Thoracic aorta (tissue), 2 donors: Measurements from ENCODE around the gene DYRK1A. TPM values are rescaled to one million over a fixed set of nuclear protein-coding genes. Genes with fewer than 3 reads are reported as not detected.

Source experiments
- ATAC-seq: fragments of 150-250 bp; one replicate; pipeline ENCODE4 v1.8.0; 2017; ENCODE audit warnings: low read depth; ENCODE audit not compliant: insufficient number of reproducible peaks, low FRiP score
- DNase-seq: peaks from one replicate; pipeline ENCODE4 v3.0.0-alpha.2; 2020; ENCODE audit warnings: low spot score
- H3K27ac ChIP-seq, 2 donors: fragments of 200-600 bp; sonication (generic); 1 replicate in 1 of 2; 2 replicates in 1 of 2; pipeline ENCODE4 v1.5.1; 2016; ENCODE audit warnings: mild to moderate bottlenecking in 2 of 2, moderate library complexity in 2 of 2
- H3K27me3 ChIP-seq: fragments of 200-600 bp; sonication (generic); replicated peaks from 2 replicates; pipeline ENCODE4 v1.6.0; 2016; ENCODE audit warnings: mild to moderate bottlenecking; ENCODE audit not compliant: insufficient read depth
- H3K36me3 ChIP-seq: fragments of 200-600 bp; sonication (generic); one replicate; pipeline ENCODE4 v1.5.1; 2016
- H3K4me1 ChIP-seq, 2 donors: fragments of 200-600 bp; sonication (generic); 1 replicate in 1 of 2; 2 replicates in 1 of 2; pipeline versions ENCODE4 v1.5.1 to v1.6.0; 2016; ENCODE audit warnings: low read depth in 2 of 2, mild to moderate bottlenecking in 1 of 2; ENCODE audit not compliant: control insufficient read depth in 1 of 2
- H3K4me3 ChIP-seq: fragments of 200-600 bp; sonication (generic); 2 replicates; pipeline ENCODE4 v1.5.1; 2016; ENCODE audit warnings: mild to moderate bottlenecking
- H3K9me3 ChIP-seq: fragments of 200-600 bp; sonication (generic); 2 replicates; pipeline ENCODE4 v1.5.1; 2016
- total RNA-seq, 2 donors: library from RNA; depleted of rRNA; stranded (reverse); fragments of >200 nt; gene quantifications; one replicate each; pipeline versions ENCODE4 v1.1.0 to v1.2.3, GENCODE V29; 2016
- TF ChIP-seq, protein P1 (sequence below): fragments of 200-600 bp; sonication (generic); IDR thresholded peaks from one replicate; pipeline ENCODE4 v1.5.1; 2019; ENCODE audit warnings: antibody characterized with exemption

Gene DYRK1A
- total RNA-seq, 2 donors from 2014 or later: 77.2 to 93.8 TPM

DNA sequence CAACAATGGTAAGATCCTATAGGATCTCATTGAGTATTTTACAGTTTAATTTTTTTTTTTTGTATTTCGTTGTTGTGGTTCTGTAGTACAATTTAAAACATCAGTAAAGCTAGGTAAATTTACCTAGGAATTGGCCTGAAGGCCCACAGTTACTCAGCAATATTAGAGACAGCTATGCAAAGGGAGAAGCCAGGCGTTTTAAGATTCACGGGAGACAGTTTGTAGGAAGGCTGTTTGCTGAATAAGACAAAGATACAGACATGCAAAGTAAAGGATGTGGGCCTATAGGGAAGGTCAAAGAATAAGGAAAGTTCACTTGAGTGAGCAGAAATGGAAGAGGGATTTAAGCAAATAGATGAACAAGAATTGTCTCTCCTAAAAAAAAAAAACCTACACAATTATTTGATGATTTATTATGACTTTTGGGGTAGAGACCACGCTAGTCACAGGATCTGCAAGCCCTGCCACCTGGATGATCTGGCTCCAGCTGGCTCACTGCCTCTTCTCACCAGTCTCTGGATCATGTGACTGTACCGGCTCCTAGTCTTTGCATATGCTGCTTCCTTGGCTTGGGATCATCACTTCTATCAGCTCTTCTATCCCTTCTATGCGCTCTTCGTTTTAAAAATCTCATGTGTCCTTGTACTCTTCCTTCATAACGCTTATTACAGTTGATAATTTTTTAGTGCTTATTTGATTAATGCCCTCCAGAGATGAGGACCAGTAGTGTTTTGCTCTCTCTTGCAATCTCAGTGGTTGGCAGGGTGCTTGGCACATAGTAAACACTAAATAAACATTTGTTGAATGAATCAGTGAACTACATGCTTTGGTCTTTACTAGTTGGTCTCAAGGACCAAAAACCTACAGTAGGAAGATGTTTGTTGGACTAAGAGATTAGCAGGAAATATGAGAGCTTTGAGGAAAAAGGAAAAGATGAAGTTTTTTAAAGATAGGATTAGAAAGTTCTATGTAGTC lies 14.1 kb downstream of the DYRK1A start:
- no peak for ATAC-seq
- DNase-seq: no peak
- Histone ChIP-seq H3K27ac (no peak overlapping the region), H3K27me3 (no peaks in the 10 kb centered on the region), H3K36me3 (no peaks in the 10 kb centered on the region), H3K9me3 (no peaks in the 10 kb centered on the region), H3K4me3 (peak overlapping the region; percentile 3), H3K4me1 (peaks cover 36 to 63% of the 10 kb centered on the region in 2 donors)
- TF ChIP-seq, protein P1, sequence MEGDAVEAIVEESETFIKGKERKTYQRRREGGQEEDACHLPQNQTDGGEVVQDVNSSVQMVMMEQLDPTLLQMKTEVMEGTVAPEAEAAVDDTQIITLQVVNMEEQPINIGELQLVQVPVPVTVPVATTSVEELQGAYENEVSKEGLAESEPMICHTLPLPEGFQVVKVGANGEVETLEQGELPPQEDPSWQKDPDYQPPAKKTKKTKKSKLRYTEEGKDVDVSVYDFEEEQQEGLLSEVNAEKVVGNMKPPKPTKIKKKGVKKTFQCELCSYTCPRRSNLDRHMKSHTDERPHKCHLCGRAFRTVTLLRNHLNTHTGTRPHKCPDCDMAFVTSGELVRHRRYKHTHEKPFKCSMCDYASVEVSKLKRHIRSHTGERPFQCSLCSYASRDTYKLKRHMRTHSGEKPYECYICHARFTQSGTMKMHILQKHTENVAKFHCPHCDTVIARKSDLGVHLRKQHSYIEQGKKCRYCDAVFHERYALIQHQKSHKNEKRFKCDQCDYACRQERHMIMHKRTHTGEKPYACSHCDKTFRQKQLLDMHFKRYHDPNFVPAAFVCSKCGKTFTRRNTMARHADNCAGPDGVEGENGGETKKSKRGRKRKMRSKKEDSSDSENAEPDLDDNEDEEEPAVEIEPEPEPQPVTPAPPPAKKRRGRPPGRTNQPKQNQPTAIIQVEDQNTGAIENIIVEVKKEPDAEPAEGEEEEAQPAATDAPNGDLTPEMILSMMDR: no peak

DNA sequence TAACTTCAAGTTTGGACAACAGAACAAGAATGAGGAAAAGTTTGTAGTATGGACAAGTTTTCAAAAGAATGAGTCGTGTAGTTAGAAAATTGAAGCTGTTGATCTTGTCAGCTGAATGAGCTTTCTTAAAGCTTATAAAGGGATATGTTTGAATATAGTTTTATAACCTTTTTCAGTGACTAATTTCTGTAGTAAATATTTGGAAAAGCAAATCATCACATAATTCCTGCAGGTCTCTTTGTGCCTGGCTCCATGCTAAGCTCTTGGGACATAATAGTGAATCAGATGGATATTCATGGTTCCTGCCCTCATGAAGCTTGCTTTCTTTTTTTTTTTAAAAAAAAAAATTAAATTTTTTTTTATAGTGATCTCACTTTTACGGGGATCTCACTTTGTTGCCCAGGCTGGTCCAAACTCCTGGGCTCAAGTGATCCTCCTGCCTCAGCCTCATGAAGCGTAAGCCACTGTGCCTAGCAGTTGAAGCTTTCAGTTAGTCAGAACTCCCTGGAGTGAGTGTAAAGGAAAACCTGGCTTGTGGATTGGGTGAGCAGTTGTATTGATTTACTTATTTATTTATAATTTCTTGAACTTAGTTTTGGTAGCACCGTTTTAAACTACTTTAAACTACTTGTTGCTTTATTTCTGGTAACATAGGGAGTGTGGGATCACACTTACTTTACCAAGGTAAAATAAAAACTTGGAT lies 15.5 kb downstream of the DYRK1A start:
- no peak overlapping the region for H3K4me3 ChIP-seq
- DNase-seq: no peak
- H3K27me3 ChIP-seq: no peaks in the 10 kb centered on the region
- no peaks in the 10 kb centered on the region for H3K9me3 ChIP-seq
- peaks cover 42 to 61% of the 10 kb centered on the region in 2 donors for H3K4me1 ChIP-seq
- no peak overlapping the region for H3K27ac ChIP-seq
- TF ChIP-seq, protein P1: no peak
- ATAC-seq: no peak
- H3K36me3 ChIP-seq: no peaks in the 10 kb centered on the region

DNA sequence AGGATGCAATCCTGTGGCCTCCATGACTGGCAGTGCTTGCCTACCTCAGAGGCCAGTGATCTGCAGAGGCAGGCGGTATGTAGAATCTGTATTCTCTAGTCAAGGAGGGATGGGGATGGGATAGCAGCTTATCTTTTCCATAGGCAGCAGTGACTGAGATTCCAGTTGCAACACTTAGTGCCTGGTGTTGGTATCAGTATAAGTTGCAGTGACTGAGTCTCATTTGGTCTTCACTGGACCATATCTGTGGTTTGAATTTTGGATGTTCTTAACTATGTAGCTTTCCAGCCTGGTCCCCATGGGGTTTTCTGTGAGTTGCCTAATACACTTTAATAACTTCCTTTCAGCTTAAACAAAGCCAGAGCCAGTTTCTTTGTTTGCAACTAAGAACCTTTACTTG lies 16.5 kb downstream of the DYRK1A start:
- Histone ChIP-seq H3K4me1 (peaks cover 49 to 64% of the 10 kb centered on the region in 2 donors), H3K4me3 (no peak overlapping the region), H3K36me3 (no peaks in the 10 kb centered on the region), H3K27ac (no peak overlapping the region), H3K27me3 (no peaks in the 10 kb centered on the region), H3K9me3 (no peaks in the 10 kb centered on the region)
- ATAC-seq: no peak
- TF ChIP-seq, protein P1: no peak
- no peak for DNase-seq

DNA sequence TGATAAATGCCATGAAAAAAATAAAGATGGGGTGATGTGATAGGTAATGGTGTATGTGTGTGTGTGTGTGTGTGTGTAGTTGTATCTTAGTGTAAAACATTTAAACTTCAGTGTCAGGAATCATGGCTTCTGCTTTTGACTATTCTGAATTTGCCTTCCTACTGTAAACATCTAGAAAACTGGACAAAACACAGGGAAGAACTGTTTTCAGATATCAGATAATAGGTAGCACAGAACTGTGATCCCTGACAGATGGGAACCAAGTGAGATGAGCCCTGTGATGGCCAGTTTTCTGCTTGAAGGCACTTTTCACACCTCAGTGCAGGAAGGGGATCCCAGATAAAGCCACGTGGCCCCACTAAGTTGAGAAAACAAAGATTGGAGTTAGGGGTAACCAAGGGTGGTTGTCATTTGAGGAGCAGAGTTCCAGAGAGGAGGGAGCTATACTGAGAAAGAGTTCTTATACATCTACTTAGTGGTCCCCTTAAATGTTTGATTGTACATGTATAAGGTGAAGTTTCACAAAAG lies 17.3 kb downstream of the DYRK1A start:
- no peak overlapping the region for H3K4me3 ChIP-seq
- no peaks in the 10 kb centered on the region for H3K9me3 ChIP-seq
- no peaks in the 10 kb centered on the region for H3K36me3 ChIP-seq
- DNase-seq (no peak), ATAC-seq (no peak)
- H3K27me3 ChIP-seq: no peaks in the 10 kb centered on the region
- TF ChIP-seq, protein P1: no peak
- no peak overlapping the region for H3K27ac ChIP-seq
- H3K4me1 ChIP-seq: peaks cover 48 to 64% of the 10 kb centered on the region in 2 donors

DNA sequence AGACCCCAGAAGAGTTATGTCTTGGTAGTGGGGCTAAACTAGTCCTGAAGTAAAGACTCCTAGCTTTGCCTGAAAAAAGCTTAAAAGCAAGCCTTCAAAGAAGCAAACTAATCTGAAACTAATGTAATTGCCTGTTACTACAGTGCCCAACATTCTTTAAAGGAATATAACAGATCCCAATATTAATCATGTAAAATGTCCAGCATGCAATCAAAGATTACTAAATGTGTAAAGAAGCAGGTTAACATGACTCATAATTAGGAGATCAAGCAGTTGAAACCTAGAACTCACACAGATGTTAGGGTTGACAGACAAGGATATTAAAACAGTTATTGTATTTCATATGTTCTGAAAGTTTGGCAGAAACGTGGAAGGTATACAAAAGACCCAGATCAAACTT lies 17.8 kb downstream of the DYRK1A start:
- DNase-seq (no peak), ATAC-seq (no peak)
- peaks cover 48 to 61% of the 10 kb centered on the region in 2 donors for H3K4me1 ChIP-seq
- TF ChIP-seq, protein P1: no peak
- H3K27ac ChIP-seq: no peak overlapping the region
- no peaks in the 10 kb centered on the region for H3K36me3 ChIP-seq
- H3K27me3 ChIP-seq: no peaks in the 10 kb centered on the region
- no peak overlapping the region for H3K4me3 ChIP-seq
- no peaks in the 10 kb centered on the region for H3K9me3 ChIP-seq
